Esophagus muscularis mucosa (tissue), 4 donors: ENCODE results near the gene UBAC2. TPM values are rescaled to one million over a fixed set of nuclear protein-coding genes. Genes with fewer than 3 reads are reported as not detected.

ENCODE experiments used
- DNase-seq: peaks from one replicate; pipeline ENCODE4 v3.0.0-alpha.2; 2017; ENCODE audit errors: extremely low spot score
- H3K27ac ChIP-seq, 4 donors: fragments of 200-600 bp; sonication (generic); replicated peaks in 1 of 4; 1 replicate in 3 of 4; 2 replicates in 1 of 4; pipeline ENCODE4 v1.5.1; 2016 to 2019; ENCODE audit warnings: mild to moderate bottlenecking in 1 of 4
- H3K27me3 ChIP-seq, 4 donors: fragments of 200-600 bp; sonication (generic); one replicate each; pipeline versions ENCODE4 v1.5.1 to v1.6.0; 2016 to 2019
- H3K36me3 ChIP-seq, 4 donors: fragments of 200-600 bp; sonication (generic); one replicate each; pipeline ENCODE4 v1.5.1; 2016 to 2019
- H3K4me1 ChIP-seq, 4 donors: fragments of 200-600 bp; sonication (generic); one replicate each; pipeline ENCODE4 v1.5.1; 2016 to 2019
- H3K4me3 ChIP-seq, 4 donors: fragments of 200-600 bp; sonication (generic); 1 replicate in 2 of 4; 2 replicates in 2 of 4; pipeline ENCODE4 v1.5.1; 2016 to 2019; ENCODE audit warnings: mild to moderate bottlenecking in 4 of 4, moderate library complexity in 1 of 4
- H3K9me3 ChIP-seq, 4 donors: fragments of 200-600 bp; sonication (generic); 1 replicate in 3 of 4; 2 replicates in 1 of 4; pipeline ENCODE4 v1.5.1; 2016 to 2019
- EP300 ChIP-seq: sonication (generic); formaldehyde crosslinking; IDR thresholded peaks from one replicate; pipeline ENCODE4 v1.6.1; 2017; ENCODE audit warnings: antibody characterized with exemption
- POLR2A ChIP-seq: fragments of 450-650 bp; IDR thresholded peaks from one replicate; pipeline ENCODE4 v1.6.1; 2017; ENCODE audit warnings: antibody characterized with exemption, moderate library complexity, mild to moderate bottlenecking, low read depth
- POLR2AphosphoS5 ChIP-seq, 2 donors: sonication (generic); formaldehyde crosslinking; IDR thresholded peaks; one replicate each; pipeline ENCODE4 v1.6.1; 2017; ENCODE audit warnings: antibody characterized with exemption in 2 of 2
- WGBS: methylation state at CpG from one replicate; pipeline ENCODE4 v1.1.5; 2018; 5-methylcytosine and 5-hydroxymethylcytosine counted together
- intact Hi-C: fragments of 100-400 bp; cut with DNase I; formaldehyde crosslinking; loops from one replicate; pipeline ENCODE4 v1.15.1; 2023
- total RNA-seq, 4 donors: library from RNA; depleted of rRNA; stranded (reverse); fragments of >200 nt; gene quantifications; one replicate each; pipeline versions ENCODE4 v1.1.0 to v1.2.1, GENCODE V29; 2016
- TF ChIP-seq, protein P1 (sequence below), 3 experiments: fragments of 200-600 bp in 2 of 3; fragments of 450-650 bp in 1 of 3; sonication (generic) in 2 of 3; IDR thresholded peaks; one replicate each; pipeline ENCODE4 v1.5.1; 2017 to 2019; ENCODE audit warnings: antibody characterized with exemption in 3 of 3, mild to moderate bottlenecking in 2 of 3, moderate library complexity in 1 of 3

Gene UBAC2
- total RNA-seq, 4 donors from 2014 or later, result 42.6 to 62.1 (median 50.9) TPM

DNA sequence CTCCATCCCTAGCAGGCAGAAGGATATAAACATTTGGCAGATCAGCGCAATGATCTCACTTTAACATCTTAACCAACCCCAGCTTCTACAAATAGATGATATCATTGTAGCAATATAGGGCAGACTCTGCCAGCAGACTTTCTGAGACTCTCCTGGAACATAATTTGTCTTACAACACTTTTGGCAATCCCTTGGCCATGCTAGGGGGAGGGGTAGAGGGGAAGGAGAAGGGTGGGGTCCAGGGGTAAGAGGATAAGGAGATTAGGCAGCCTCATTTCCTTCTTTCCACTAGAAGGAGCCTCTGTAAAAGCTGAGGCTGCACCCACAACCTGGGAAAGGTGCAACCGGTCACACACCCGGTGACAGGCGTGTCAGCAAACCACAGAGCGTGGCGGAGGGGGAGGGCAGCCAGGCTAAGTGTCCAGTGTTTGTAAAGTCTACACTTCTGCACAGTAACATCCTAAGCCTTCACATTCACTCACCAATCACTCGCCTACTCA is 8.7 kb upstream of the UBAC2 start:
- no peak overlapping the region for H3K27ac ChIP-seq

GRCh38 chr13:99192480-99192879 is 8.2 kb upstream of the UBAC2 start:
- TF ChIP-seq, protein P1, sequence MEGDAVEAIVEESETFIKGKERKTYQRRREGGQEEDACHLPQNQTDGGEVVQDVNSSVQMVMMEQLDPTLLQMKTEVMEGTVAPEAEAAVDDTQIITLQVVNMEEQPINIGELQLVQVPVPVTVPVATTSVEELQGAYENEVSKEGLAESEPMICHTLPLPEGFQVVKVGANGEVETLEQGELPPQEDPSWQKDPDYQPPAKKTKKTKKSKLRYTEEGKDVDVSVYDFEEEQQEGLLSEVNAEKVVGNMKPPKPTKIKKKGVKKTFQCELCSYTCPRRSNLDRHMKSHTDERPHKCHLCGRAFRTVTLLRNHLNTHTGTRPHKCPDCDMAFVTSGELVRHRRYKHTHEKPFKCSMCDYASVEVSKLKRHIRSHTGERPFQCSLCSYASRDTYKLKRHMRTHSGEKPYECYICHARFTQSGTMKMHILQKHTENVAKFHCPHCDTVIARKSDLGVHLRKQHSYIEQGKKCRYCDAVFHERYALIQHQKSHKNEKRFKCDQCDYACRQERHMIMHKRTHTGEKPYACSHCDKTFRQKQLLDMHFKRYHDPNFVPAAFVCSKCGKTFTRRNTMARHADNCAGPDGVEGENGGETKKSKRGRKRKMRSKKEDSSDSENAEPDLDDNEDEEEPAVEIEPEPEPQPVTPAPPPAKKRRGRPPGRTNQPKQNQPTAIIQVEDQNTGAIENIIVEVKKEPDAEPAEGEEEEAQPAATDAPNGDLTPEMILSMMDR (IDR thresholded peaks at IDR 0.05), result no peak
- TF ChIP-seq POLR2AphosphoS5 (IDR thresholded peaks at IDR 0.05), result no peak
- TF ChIP-seq EP300, result no peak
- TF ChIP-seq POLR2A, result no peak
- no peak overlapping the region for H3K27ac ChIP-seq
- H3K4me3 ChIP-seq, result no peak overlapping the region
- intact Hi-C loops, result no loop called here
- H3K27me3 ChIP-seq, result no peaks in the 10 kb centered on the region
- H3K4me1 ChIP-seq, result peaks cover 0 to 35% (median 27%) of the 10 kb centered on the region in 4 donors
- no peak for DNase-seq
- H3K9me3 ChIP-seq, result no peaks in the 10 kb centered on the region
- H3K36me3 ChIP-seq, result no peaks in the 10 kb centered on the region

More for the DNA sequence above, 8.7 kb upstream of the UBAC2 start:
- Histone ChIP-seq H3K36me3 (no peaks in the 10 kb centered on the region), H3K27me3 (no peaks in the 10 kb centered on the region), H3K9me3 (no peaks in the 10 kb centered on the region), H3K4me3 (no peak overlapping the region), H3K4me1 (peaks cover 0 to 35% (median 27%) of the 10 kb centered on the region in 4 donors)
- DNase-seq, result no peak
- TF ChIP-seq POLR2AphosphoS5 (IDR thresholded peaks at IDR 0.05) (no peak), POLR2A (no peak), EP300 (no peak)
- TF ChIP-seq, protein P1 (IDR thresholded peaks at IDR 0.05), result no peak
- 48% methylated on average over 7 of the region's 7 CpGs for WGBS
- intact Hi-C loops, result no loop called here

DNA sequence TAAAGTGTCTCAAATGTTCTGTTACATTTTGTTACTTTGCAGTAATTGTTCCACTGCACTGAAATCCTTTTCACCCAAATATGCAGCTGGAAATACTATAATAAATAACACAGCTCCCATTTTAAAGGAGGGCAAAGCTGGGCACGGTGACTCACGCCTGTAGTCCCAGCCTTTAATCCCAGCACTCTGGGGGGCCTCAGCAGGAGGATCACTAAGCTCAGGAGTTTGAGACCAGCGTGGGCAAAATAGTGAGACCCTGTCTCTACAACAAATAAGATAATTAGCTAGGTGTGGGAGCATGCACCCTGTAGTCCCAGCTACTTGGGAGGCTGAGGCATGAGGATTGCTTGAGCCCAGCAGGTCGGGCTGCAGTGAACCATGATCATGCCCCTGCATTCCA is 7.5 kb upstream of the UBAC2 start:
- intact Hi-C loops, result no loop called here
- Histone ChIP-seq H3K27me3 (no peaks in the 10 kb centered on the region), H3K4me3 (no peak overlapping the region), H3K9me3 (no peaks in the 10 kb centered on the region), H3K4me1 (peaks cover 0 to 35% (median 27%) of the 10 kb centered on the region in 4 donors), H3K27ac (no peak overlapping the region), H3K36me3 (no peaks in the 10 kb centered on the region)
- 86% methylated on average over 4 of the region's 4 CpGs for WGBS
- DNase-seq, result no peak
- TF ChIP-seq, protein P1 (IDR thresholded peaks at IDR 0.05), result no peak
- TF ChIP-seq POLR2A, result no peak
- TF ChIP-seq EP300, result no peak
- TF ChIP-seq POLR2AphosphoS5 (IDR thresholded peaks at IDR 0.05), result no peak

DNA sequence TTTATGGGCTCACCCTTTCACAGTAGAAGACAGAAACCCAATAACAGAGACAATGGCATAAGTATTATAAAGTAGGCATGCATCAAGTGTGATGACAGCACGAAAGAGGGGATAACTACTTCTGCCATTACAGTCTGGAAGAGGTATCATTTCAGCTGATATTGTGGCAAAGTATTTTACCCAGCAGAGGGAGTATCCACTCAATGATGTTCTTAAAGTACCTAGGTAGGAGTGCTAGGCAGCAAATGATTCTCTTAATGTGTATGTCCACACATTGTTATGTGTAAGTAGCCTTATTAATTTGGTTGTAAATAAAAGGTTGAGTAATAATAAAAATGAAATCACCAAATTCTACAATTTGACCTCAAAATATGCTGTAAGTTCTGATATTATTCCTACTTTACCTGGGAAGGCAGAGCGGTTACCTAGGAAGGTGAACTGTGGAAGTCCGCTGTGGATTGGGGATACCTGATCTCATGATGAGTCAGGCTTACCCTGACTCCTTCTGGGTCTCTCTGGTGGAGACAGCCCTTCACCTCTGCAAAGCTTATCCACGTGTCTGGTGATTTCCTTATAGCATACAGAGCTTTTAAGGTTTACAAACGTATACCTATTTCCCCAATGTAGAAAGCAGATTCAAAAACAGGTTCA is 4.1 kb upstream of the UBAC2 start:
- TF ChIP-seq EP300 (no peak), POLR2AphosphoS5 (IDR thresholded peaks at IDR 0.05) (no peak), POLR2A (no peak)
- TF ChIP-seq, protein P1 (IDR thresholded peaks at IDR 0.05), result no peak
- intact Hi-C loops, result loop anchor here (5.0 kb wide), 1 partner anchor 71 kb away; no protein-coding TSS in a partner anchor
- H3K4me1 ChIP-seq, result peaks cover under 1 to 19% (median 11%) of the 10 kb centered on the region in 4 donors
- no peak for DNase-seq
- no peaks in the 10 kb centered on the region for H3K9me3 ChIP-seq
- peaks cover 0 to 3% (median 0%) of the 10 kb centered on the region in 4 donors for H3K27me3 ChIP-seq
- no peaks in the 10 kb centered on the region for H3K36me3 ChIP-seq
- no peak overlapping the region for H3K4me3 ChIP-seq
- no peak overlapping the region for H3K27ac ChIP-seq
- WGBS, result 90% methylated on average over 5 of the region's 5 CpGs
